K562 (cell line): Measurements from ENCODE around the gene GRAMD2A. TPM values are rescaled to one million over a fixed set of nuclear protein-coding genes. Genes with fewer than 3 reads are reported as not detected.

Experiments
- ATF1 ChIP-seq, 2 experiments: fragments of 450-650 bp in 1 of 2; IDR thresholded peaks; 2 replicates each; pipeline ENCODE4 v1.6.1; 2016; ENCODE audit warnings: missing compliant biosample characterization in 1 of 2, missing genetic modification characterization in 1 of 2
- BRCA1 ChIP-seq, 2 experiments: fragments of 450-650 bp in 1 of 2; sonication (generic) in 1 of 2; formaldehyde crosslinking in 1 of 2; IDR thresholded peaks; 2 replicates each; pipeline versions ENCODE4 v1.5.0 to v1.6.1; 2017 to 2020; ENCODE audit warnings: mild to moderate bottlenecking in 1 of 2, missing genetic modification reagents in 1 of 2
- CBX5 ChIP-seq: IDR thresholded peaks from 2 replicates; pipeline ENCODE4 v1.6.1; 2014; ENCODE audit warnings: low read depth, borderline replicate concordance
- CGGBP1 ChIP-seq: fragments of 250-450 bp; sonication (Bioruptor Pico); IDR thresholded peaks from 2 replicates; pipeline ENCODE4 v1.9.0; 2021; ENCODE audit warnings: mild to moderate bottlenecking
- ERF ChIP-seq: fragments of 450-650 bp; formaldehyde crosslinking; IDR thresholded peaks from 2 replicates; pipeline ENCODE4 v1.4.0; 2020; ENCODE audit warnings: mild to moderate bottlenecking, mixed read lengths
- ESRRB ChIP-seq: fragments of 250-450 bp; sonication (Bioruptor Pico); IDR thresholded peaks from 2 replicates; pipeline ENCODE4 v1.5.0; 2020; ENCODE audit warnings: mild to moderate bottlenecking, moderate library complexity, borderline replicate concordance
- FUS ChIP-seq: fragments of 200-400 bp; formaldehyde crosslinking; optimal IDR thresholded peaks from 2 replicates; pipeline ENCODE3; 2017; ENCODE audit warnings: low read depth, low read length
- MTA3 ChIP-seq: fragments of 450-650 bp; formaldehyde crosslinking; IDR thresholded peaks from 2 replicates; pipeline ENCODE4 v1.6.1; 2017; ENCODE audit warnings: mild to moderate bottlenecking, borderline replicate concordance
- MYNN ChIP-seq, 2 experiments: sonication (generic); formaldehyde crosslinking in 1 of 2; IDR thresholded peaks; 2 replicates each; pipeline versions ENCODE4 v1.5.0 to v1.6.1; 2016 to 2020; ENCODE audit warnings: antibody characterized with exemption in 1 of 2, missing genetic modification reagents in 1 of 2
- NBN ChIP-seq: fragments of 450-650 bp; IDR thresholded peaks from 2 replicates; pipeline ENCODE4 v1.6.1; 2016; ENCODE audit warnings: low read depth, mild to moderate bottlenecking
- NFXL1 ChIP-seq: fragments of 450-650 bp; formaldehyde crosslinking; IDR thresholded peaks from 2 replicates; pipeline ENCODE4 v1.4.0; 2021; ENCODE audit warnings: mild to moderate bottlenecking
- SP1 ChIP-seq: sonication (generic); formaldehyde crosslinking; IDR thresholded peaks from 2 replicates; pipeline ENCODE4 v1.8.1; 2022; ENCODE audit warnings: mild to moderate bottlenecking, missing genetic modification reagents
- STAT5A ChIP-seq: IDR thresholded peaks from 2 replicates; pipeline ENCODE4 v1.6.1; 2012; ENCODE audit warnings: low read length, inconsistent platforms, borderline replicate concordance
- TOE1 ChIP-seq, 2 experiments: fragments of 450-650 bp in 1 of 2; sonication (generic) in 1 of 2; formaldehyde crosslinking in 1 of 2; IDR thresholded peaks; 2 replicates each; pipeline versions ENCODE4 v1.7.1 to v1.8.0; 2016 to 2022; ENCODE audit warnings: borderline replicate concordance in 2 of 2, mild to moderate bottlenecking in 2 of 2, antibody characterized with exemption in 1 of 2, inconsistent platforms in 1 of 2, low read depth in 1 of 2, missing genetic modification reagents in 1 of 2, moderate library complexity in 1 of 2
- ZNF23 ChIP-seq: fragments of 250-450 bp; sonication (Bioruptor Pico); IDR thresholded peaks from 2 replicates; pipeline ENCODE4 v1.4.0; 2020; ENCODE audit warnings: mild to moderate bottlenecking
- ZNF384 ChIP-seq: IDR thresholded peaks from 2 replicates; pipeline ENCODE4 v1.6.1; 2012; ENCODE audit warnings: low read depth, low read length, improper control_type of control experiment
- ZNF609 ChIP-seq: sonication (generic); formaldehyde crosslinking; IDR thresholded peaks from 2 replicates; pipeline ENCODE4 v1.8.1; 2023; ENCODE audit warnings: missing genetic modification reagents, mild to moderate bottlenecking, borderline replicate concordance
- ZNF639 ChIP-seq, 2 experiments: fragments of 200-800 bp in 1 of 2; sonication (Bioruptor generic) in 1 of 2; sonication (generic) in 1 of 2; formaldehyde crosslinking in 1 of 2; IDR thresholded peaks in 1 of 2; conservative IDR thresholded peaks in 1 of 2; 2 replicates each; pipeline versions ENCODE4 v1.5.0 to v1.6.1; 2016 to 2020; ENCODE audit warnings: missing compliant biosample characterization in 1 of 2, missing genetic modification characterization in 1 of 2, missing genetic modification reagents in 1 of 2
- ZNF780A ChIP-seq: fragments of 250-450 bp; sonication (Bioruptor Pico); IDR thresholded peaks from 2 replicates; pipeline ENCODE4 v1.5.0; 2021; ENCODE audit warnings: mild to moderate bottlenecking
- ZSCAN32 ChIP-seq: fragments of 450-650 bp; formaldehyde crosslinking; IDR thresholded peaks from 2 replicates; pipeline ENCODE4 v1.4.0; 2020; ENCODE audit warnings: mild to moderate bottlenecking, moderate library complexity
- polyA plus RNA-seq, 8 experiments: library from polyadenylated mRNA; depleted of rRNA in 4 of 8; stranded (reverse) in 5 of 8; unstranded in 3 of 8; fragments of >200 nt; fragmentation: Nextera tagmentation in 2 of 8; fragmentation: Illumina TruSeq in 1 of 8; extraction: Ambion mirVana in 2 of 8; extraction: Trizol in 1 of 8; gene quantifications; 2 replicates each; pipeline versions ENCODE4 v1.2.1 to v1.2.3, GENCODE V29; 2011 to 2014; ENCODE audit warnings: inconsistent platforms in 1 of 8, missing spikeins in 1 of 8
- total RNA-seq, 7 experiments: library from RNA; depleted of rRNA in 6 of 7; stranded (reverse); fragments of >200 nt in 6 of 7; fragmentation: Illumina TruSeq in 2 of 7; extraction: Trizol in 2 of 7; gene quantifications; 2 replicates each; pipeline versions ENCODE4 v1.2.1 to v1.2.3, GENCODE V29; 2011 to 2021; ENCODE audit warnings: low replicate concordance in 1 of 7

The GRAMD2A gene
- total and polyA plus RNA-seq, 9 of the 15 experiments (the other 6 are each of a cell fraction or from before 2014, with no cell fraction given) = 0.08 to 0.22 TPM; not detected in 7

- TF ChIP-seq ZNF609 (CRISPR knock-in tag) = no peak
- no peak for TF ChIP-seq NFXL1 (CRISPR knock-in tag)
- no peak for TF ChIP-seq ATF1 (CRISPR knock-in tag; IDR thresholded peaks at IDR 0.05)
- TF ChIP-seq ATF1 (tag; IDR thresholded peaks at IDR 0.05) = peak; percentile 67
- 0 out of 2 replicates have a peak, but pooled peaks have one; percentile 32 for TF ChIP-seq TOE1 (IDR thresholded peaks at IDR 0.05; ENCODE audit: borderline replicate concordance)
- TF ChIP-seq TOE1 (CRISPR knock-in tag; IDR thresholded peaks at IDR 0.05; ENCODE audit: borderline replicate concordance, low read depth) = no peak
- no peak for TF ChIP-seq MTA3
- TF ChIP-seq ERF (CRISPR knock-in tag) = no peak
- no peak for TF ChIP-seq NBN
- peak; percentile 28; the same call in 1 of the 2 replicates for TF ChIP-seq ZNF384
- no peak for TF ChIP-seq STAT5A
- no peak for TF ChIP-seq BRCA1 (IDR thresholded peaks at IDR 0.05)
- TF ChIP-seq BRCA1 (CRISPR knock-in tag; IDR thresholded peaks at IDR 0.05) = no peak
- TF ChIP-seq ZSCAN32 (CRISPR knock-in tag) = no peak
- peak in 1 of 2 experiments; percentile 84; a peak in 2 of 4 replicates for TF ChIP-seq ZNF639 (CRISPR knock-in tag; conservative IDR thresholded peaks at IDR 0.05 in 1 of 2, IDR thresholded peaks at IDR 0.05 in 1 of 2)
- TF ChIP-seq CGGBP1 (CRISPR knock-in tag) = no peak
- no peak for TF ChIP-seq ZNF780A (CRISPR knock-in tag)
- no peak for TF ChIP-seq MYNN (IDR thresholded peaks at IDR 0.05)
- no peak for TF ChIP-seq MYNN (CRISPR knock-in tag; IDR thresholded peaks at IDR 0.05)
- TF ChIP-seq SP1 (CRISPR knock-in tag) = peak; percentile 88
- TF ChIP-seq ZNF23 (CRISPR knock-in tag) = no peak
- TF ChIP-seq FUS = no peak
- no peak for TF ChIP-seq ESRRB (CRISPR knock-in tag)
- TF ChIP-seq CBX5 = no peak
Measured at GRCh38 chr15:72118017-72118978, 79.3 kb downstream of the GRAMD2A start, which contains the start of the genes MYO9A and SENP8 (continued).
